K562 (cell line): Measurements from ENCODE around the gene MMP23B. TPM values are rescaled to one million over a fixed set of nuclear protein-coding genes. Genes with fewer than 3 reads are reported as not detected.

Experiments used
- ATAC-seq: fragments of 200-7000 bp; cut with Tn5 transposase; 3 replicates; pipeline ENCODE4 v1.9.1; 2020; ENCODE audit warnings: moderate library complexity
- BruUV-seq: library from RNA; stranded (reverse); fragments of 400-500 nt; replicated peaks from 2 replicates; lab custom pipeline; 2021; lab: Mats Ljungman, UMichigan
- CTCF ChIA-PET: fragments of 300-600 bp; formaldehyde crosslinking; extraction: SDS; loops from one replicate; lab custom pipeline; 2021; ENCODE audit warnings: low intra/inter-chr PET ratio; lab: Yijun Ruan, JAX
- POLR2A ChIA-PET: fragments of 300-600, 350-650 bp; sonication (Branson Sonifier 250); formaldehyde crosslinking; extraction: SDS; loops from one replicate; lab custom pipeline; 2021; ENCODE audit warnings: antibody characterized with exemption, inconsistent platforms; lab: Yijun Ruan, JAX
- DNase-seq, 4 experiments: peaks; one replicate each; pipeline versions ENCODE4 v3.0.0 to v3.0.0-alpha.2; 2011 to 2018; ENCODE audit warnings: low spot score in 3 of 4, mixed read lengths in 3 of 4; ENCODE audit errors: extremely low read depth in 1 of 4
- FAIRE-seq: peaks from 2 replicates; lab custom pipeline; 2011; peaks lifted over from hg19 to GRCh38; lab: Jason Lieb, UNC
- H2AFZ ChIP-seq: 2 replicates; pipeline ENCODE4 v1.6.0; 2011; ENCODE audit warnings: low read depth, low read length, control low read depth, inconsistent platforms
- H3K27ac ChIP-seq: fragments of 200-600 bp; 3 replicates; pipeline ENCODE4 v1.8.0; 2011; ENCODE audit warnings: low read depth, mild to moderate bottlenecking, control low read depth, inconsistent platforms, low read length, moderate library complexity, mixed read lengths; ENCODE audit errors: extremely low read depth
- H3K27me3 ChIP-seq, 2 experiments: fragments of 300-600 bp in 1 of 2; 2 replicates in 1 of 2; 3 replicates in 1 of 2; pipeline versions ENCODE4 v1.6.0 to v1.8.0; 2011; ENCODE audit warnings: inconsistent platforms in 2 of 2, low read length in 2 of 2, mild to moderate bottlenecking in 1 of 2, mixed read lengths in 1 of 2, moderate library complexity in 1 of 2; ENCODE audit not compliant: control insufficient read depth in 2 of 2, insufficient read depth in 2 of 2
- H3K36me3 ChIP-seq: fragments of 300-600 bp; 3 replicates; pipeline ENCODE4 v1.8.0; 2011; ENCODE audit warnings: mild to moderate bottlenecking, low read length, inconsistent platforms; ENCODE audit not compliant: control insufficient read depth, insufficient read depth
- H3K4me1 ChIP-seq, 2 experiments: fragments of 200-600 bp in 1 of 2; replicated peaks in 1 of 2; 2 replicates in 1 of 2; 3 replicates in 1 of 2; pipeline versions ENCODE4 v1.5.1 to v1.8.0; 2011; ENCODE audit warnings: inconsistent platforms in 2 of 2, low read length in 2 of 2, mild to moderate bottlenecking in 1 of 2, mixed read lengths in 1 of 2, moderate library complexity in 1 of 2; ENCODE audit not compliant: control insufficient read depth in 2 of 2, insufficient read depth in 2 of 2
- H3K4me2 ChIP-seq: 2 replicates; pipeline ENCODE4 v1.6.1; 2011; ENCODE audit warnings: low read length, control low read depth, inconsistent platforms, mixed read lengths; ENCODE audit not compliant: insufficient read depth
- H3K4me3 ChIP-seq: fragments of 200-600 bp; sonication (generic), shearing (Covaris generic); 2 replicates; pipeline ENCODE4 v1.5.1; 2016; ENCODE audit warnings: control low read depth, inconsistent platforms
- H3K79me2 ChIP-seq: fragments of 200-600 bp; 3 replicates; pipeline ENCODE4 v1.8.0; 2011; ENCODE audit warnings: low read length, inconsistent platforms; ENCODE audit not compliant: control insufficient read depth, insufficient read depth
- H3K9ac ChIP-seq, 2 experiments: 2 replicates each; pipeline versions ENCODE4 v1.6.0 to v1.6.1; 2011; ENCODE audit warnings: low read depth in 2 of 2, low read length in 2 of 2, control low read depth in 1 of 2, inconsistent platforms in 1 of 2, mild to moderate bottlenecking in 1 of 2, mixed read lengths in 1 of 2; ENCODE audit not compliant: insufficient read depth in 1 of 2
- H3K9me1 ChIP-seq: one replicate; pipeline ENCODE4 v1.6.0; 2011; ENCODE audit warnings: inconsistent platforms, mild to moderate bottlenecking, low read length, moderate library complexity; ENCODE audit not compliant: control insufficient read depth, insufficient read depth
- H3K9me3 ChIP-seq: replicated peaks from 2 replicates; pipeline ENCODE4 v1.5.1; 2011; ENCODE audit warnings: low read depth, low read length, inconsistent platforms; ENCODE audit not compliant: control insufficient read depth, insufficient read depth
- H4K20me1 ChIP-seq: replicated peaks from 2 replicates; pipeline ENCODE4 v1.6.1; 2011; ENCODE audit warnings: low read length, inconsistent platforms, mixed read lengths; ENCODE audit not compliant: control insufficient read depth, insufficient read depth
- CTBP1 ChIP-seq: fragments of 450-650 bp; IDR thresholded peaks from 2 replicates; pipeline ENCODE4 v1.6.1; 2016; ENCODE audit warnings: borderline replicate concordance
- CXXC5 ChIP-seq: fragments of 250-450 bp; sonication (Bioruptor Pico); IDR thresholded peaks from 2 replicates; pipeline ENCODE4 v1.8.0; 2022; ENCODE audit warnings: inconsistent platforms, mild to moderate bottlenecking, moderate library complexity
- NEUROD1 ChIP-seq: fragments of 150-350 bp; IDR thresholded peaks from 2 replicates; pipeline ENCODE4 v1.6.1; 2014; ENCODE audit warnings: borderline replicate concordance, low read length, low read depth; ENCODE audit not compliant: partially characterized antibody
- POU5F1 ChIP-seq: fragments of 150-350 bp; IDR thresholded peaks from 2 replicates; pipeline ENCODE4 v1.6.1; 2014; ENCODE audit warnings: borderline replicate concordance, low read length, low read depth, mild to moderate bottlenecking; ENCODE audit not compliant: partially characterized antibody
- ZNF766 ChIP-seq: fragments of 200-800 bp; sonication (Bioruptor generic); conservative IDR thresholded peaks from 2 replicates; pipeline ENCODE4 v1.6.1; 2016; ENCODE audit warnings: missing genetic modification characterization, missing compliant biosample characterization
- WGBS: fragments of 100-300 bp; shearing (Covaris generic); methylation state at CpG from one replicate; pipeline ENCODE4 v1.1.6; 2016; ENCODE audit warnings: low coverage, mixed read lengths; ENCODE audit not compliant: insufficient coverage; ENCODE audit errors: missing lambda C conversion rate; 5-methylcytosine and 5-hydroxymethylcytosine counted together
- in situ Hi-C: fragments of 300-500 bp; cut with MboI; formaldehyde crosslinking; loops from 4 replicates; pipeline ENCODE4 v1.15.0; 2018; ENCODE audit warnings: inconsistent platforms, mixed read lengths
- intact Hi-C: fragments of 100-400 bp; cut with micrococcal nuclease; formaldehyde crosslinking; loops from 2 replicates; pipeline ENCODE4 v1.14.2; 2022
- polyA plus RNA-seq, 8 experiments: library from polyadenylated mRNA; depleted of rRNA in 4 of 8; stranded (reverse) in 5 of 8; unstranded in 3 of 8; fragments of >200 nt; fragmentation: Nextera tagmentation in 2 of 8; fragmentation: Illumina TruSeq in 1 of 8; extraction: Ambion mirVana in 2 of 8; extraction: Trizol in 1 of 8; gene quantifications; 2 replicates each; pipeline versions ENCODE4 v1.2.1 to v1.2.3, GENCODE V29; 2011 to 2014; ENCODE audit warnings: inconsistent platforms in 1 of 8, missing spikeins in 1 of 8
- total RNA-seq, 7 experiments: library from RNA; depleted of rRNA in 6 of 7; stranded (reverse); fragments of >200 nt in 6 of 7; fragmentation: Illumina TruSeq in 2 of 7; extraction: Trizol in 2 of 7; gene quantifications; 2 replicates each; pipeline versions ENCODE4 v1.2.1 to v1.2.3, GENCODE V29; 2011 to 2021; ENCODE audit warnings: low replicate concordance in 1 of 7
- TF ChIP-seq, protein P1 (sequence below): IDR thresholded peaks from 2 replicates; pipeline ENCODE4 v1.6.1; 2011; ENCODE audit warnings: borderline replicate concordance, low read depth, mild to moderate bottlenecking, moderate library complexity, low read length; ENCODE audit not compliant: insufficient read depth, poor library complexity, severe bottlenecking

Gene MMP23B
- total and polyA plus RNA-seq, 9 of the 15 experiments (the other 6 are each of a cell fraction or from before 2014, with no cell fraction given) = 0.28 to 1.2 (median 0.41) TPM; not detected in 5

DNA sequence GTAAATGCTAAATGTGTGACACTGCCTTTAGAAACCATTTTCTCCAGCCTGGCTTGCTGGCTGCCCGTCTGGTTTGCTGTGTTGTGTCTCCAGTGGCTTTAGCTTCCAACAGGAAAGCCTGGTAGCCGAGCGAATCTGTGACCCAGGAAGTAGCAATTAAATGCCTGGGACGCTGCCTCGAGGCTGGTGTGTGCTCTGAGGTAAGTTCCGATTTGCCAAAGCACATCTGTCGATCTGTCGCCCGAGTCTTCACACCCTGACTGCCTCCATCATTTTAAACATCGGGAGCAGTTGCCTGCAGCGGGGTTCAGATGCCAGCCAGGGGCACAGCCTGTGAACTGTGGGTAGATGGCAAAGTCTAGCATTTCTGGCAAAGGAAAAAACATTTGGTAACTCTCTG is 14.5 kb upstream of the MMP23B start:
- DNase-seq (no peak), FAIRE-seq (no peak), ATAC-seq (no peak)
- H2AFZ ChIP-seq = no peak overlapping the region
- TF ChIP-seq CXXC5 (CRISPR knock-in tag) (no peak), CTBP1 (no peak), NEUROD1 (no peak), ZNF766 (CRISPR knock-in tag) (no peak), POU5F1 (no peak)
- TF ChIP-seq, protein P1, sequence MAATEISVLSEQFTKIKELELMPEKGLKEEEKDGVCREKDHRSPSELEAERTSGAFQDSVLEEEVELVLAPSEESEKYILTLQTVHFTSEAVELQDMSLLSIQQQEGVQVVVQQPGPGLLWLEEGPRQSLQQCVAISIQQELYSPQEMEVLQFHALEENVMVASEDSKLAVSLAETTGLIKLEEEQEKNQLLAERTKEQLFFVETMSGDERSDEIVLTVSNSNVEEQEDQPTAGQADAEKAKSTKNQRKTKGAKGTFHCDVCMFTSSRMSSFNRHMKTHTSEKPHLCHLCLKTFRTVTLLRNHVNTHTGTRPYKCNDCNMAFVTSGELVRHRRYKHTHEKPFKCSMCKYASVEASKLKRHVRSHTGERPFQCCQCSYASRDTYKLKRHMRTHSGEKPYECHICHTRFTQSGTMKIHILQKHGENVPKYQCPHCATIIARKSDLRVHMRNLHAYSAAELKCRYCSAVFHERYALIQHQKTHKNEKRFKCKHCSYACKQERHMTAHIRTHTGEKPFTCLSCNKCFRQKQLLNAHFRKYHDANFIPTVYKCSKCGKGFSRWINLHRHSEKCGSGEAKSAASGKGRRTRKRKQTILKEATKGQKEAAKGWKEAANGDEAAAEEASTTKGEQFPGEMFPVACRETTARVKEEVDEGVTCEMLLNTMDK = no peak
- TF ChIP-seq, all 486 proteins: peak for 0
- no peaks in the 10 kb centered on the region for H3K9me3 ChIP-seq
- in situ Hi-C loops (no loop called here), intact Hi-C loops (no loop called here)
- H3K4me1 ChIP-seq = peaks cover 13 to 85% of the 10 kb centered on the region in 2 experiments; a peak in 4 of 5 replicates
- no peak overlapping the region for H3K4me2 ChIP-seq
- no peak overlapping the region for H3K4me3 ChIP-seq
- H3K27me3 ChIP-seq = no peaks in the 10 kb centered on the region
- ChIA-PET CTCF (no interaction called here), POLR2A (interaction anchor here (0.6 kb wide), 1 partner anchor 135 kb away, joined by 3 read pairs; no protein-coding TSS in a partner anchor)
- WGBS = 87% methylated on average over 11 of the region's 11 CpGs
- H3K79me2 ChIP-seq = peaks cover 31% of the 10 kb centered on the region
- BruUV-seq = TSS peak; percentile 74
- H3K36me3 ChIP-seq = peaks cover 9% of the 10 kb centered on the region; the same call in 2 of the 3 replicates
- no peaks in the 10 kb centered on the region for H3K9me1 ChIP-seq
- no peak overlapping the region for H3K27ac ChIP-seq
- peak overlapping the region in 1 of 2 experiments; percentile 47; a peak in 1 of 4 replicates for H3K9ac ChIP-seq
- H4K20me1 ChIP-seq = peaks cover 24% of the 10 kb centered on the region; the same call in 1 of the 2 replicates
